Activated CD4-positive, alpha-beta T cell treated with anti-CD3 and anti-CD28 coated beads, Interleukin-2, Interleukin-4, amounts not matched to agents 100 ng/mL and 50 ng/mL, durations not matched to agents 16 hours and 8 hours (primary cell): ENCODE data around the gene KLHDC4.
"Not testable (repeated sequence)": the region's sequence is repeated elsewhere in the genome, so short reads cannot be mapped to it uniquely, and the experiment has no call there.

Experiments
- DNase-seq: peaks from one replicate; pipeline ENCODE4 v3.0.0-alpha.2; 2020; ENCODE audit warnings: low spot score

Gene KLHDC4

DNA sequence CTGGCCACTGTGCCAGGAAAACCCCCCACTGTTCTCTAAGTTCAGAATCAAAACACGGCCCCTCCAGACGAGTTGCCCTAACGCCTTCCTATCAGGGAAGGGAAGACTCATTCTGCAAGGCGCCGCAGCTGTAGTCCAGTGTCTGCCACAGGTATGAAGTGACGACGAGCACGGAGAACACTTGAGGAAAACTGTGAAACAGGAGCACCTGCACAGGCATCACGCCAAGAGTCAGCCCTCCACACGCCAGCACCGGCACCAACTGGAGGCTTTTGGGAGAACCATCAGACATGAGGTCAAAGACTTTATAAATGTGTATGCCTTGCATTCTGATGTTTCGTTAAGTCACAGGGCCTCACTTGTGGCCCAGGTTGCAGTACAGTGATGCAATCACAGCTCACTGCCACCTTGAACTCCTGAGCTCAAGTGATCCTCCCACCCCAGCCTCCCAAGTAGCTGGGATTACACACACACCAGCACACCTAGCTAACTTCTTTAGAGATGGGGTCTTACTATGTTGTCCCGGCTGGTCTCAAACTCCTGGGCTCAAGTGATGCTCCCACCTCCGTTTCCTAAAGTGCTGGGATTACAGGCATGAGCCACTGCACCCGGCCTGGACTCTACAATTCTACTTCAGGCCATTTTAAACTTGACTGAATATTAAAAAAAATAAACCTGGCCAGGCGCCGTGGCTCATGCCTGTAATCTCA is 22.9 kb downstream of the KLHDC4 start:
- DNase-seq, result no peak

DNA sequence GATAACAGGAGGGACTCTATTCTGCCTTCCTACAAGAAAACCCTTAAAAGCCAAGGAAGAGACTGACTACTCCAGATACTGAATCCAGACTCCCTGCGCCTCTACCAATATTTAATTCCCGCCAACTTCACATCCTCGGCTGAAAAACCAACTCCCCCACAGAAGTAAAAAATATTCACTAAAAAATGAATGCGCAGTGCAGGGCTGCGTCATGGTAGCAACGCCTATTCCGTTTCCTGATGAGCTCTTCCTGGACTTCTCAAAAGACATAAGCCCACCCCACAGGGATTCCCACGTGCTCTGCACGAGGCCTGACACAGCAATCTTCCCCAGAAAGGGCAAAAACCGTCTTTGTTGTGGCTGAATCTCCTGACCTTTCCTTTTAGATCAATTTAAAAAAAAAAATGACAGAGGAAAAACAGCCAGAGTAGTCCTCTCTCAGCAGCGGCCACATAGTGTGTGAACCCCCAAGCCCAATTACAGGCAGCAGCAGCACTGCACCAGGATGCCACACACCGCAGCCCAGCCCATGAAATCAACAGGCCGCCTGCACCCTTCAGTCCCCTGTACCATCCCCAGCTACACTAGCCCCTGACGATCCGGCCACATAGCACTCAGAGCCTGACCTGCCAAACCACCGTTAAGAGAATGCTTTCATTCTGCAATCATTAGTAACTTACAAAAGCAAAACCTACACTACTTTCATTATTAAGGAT is 23.9 kb downstream of the KLHDC4 start:
- DNase-seq, result no peak

DNA sequence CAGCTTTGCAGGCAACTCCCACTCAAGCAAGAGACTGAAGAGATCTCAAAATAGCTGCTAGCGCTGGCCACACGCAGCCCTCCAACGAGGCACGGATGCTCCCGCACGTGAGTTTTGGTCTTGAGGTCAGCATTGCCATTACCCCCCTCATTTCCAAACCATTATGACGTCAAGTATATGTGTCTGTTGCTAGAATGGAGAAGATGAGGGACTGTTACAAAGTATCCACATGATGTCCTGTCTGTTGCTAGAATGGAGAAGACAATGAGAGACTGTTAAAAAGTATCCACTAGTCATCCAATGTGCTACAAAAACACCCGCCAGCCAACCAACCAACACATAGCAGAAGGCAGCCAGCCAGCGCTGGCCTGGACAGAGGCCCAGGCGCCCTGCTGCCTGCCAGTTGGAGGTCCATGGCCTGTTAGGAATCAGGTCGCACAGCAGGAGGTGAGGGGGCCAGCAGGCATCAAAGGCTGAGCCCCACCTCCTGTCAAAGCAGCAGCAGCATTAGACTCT is 24.8 kb downstream of the KLHDC4 start:
- no peak for DNase-seq

DNA sequence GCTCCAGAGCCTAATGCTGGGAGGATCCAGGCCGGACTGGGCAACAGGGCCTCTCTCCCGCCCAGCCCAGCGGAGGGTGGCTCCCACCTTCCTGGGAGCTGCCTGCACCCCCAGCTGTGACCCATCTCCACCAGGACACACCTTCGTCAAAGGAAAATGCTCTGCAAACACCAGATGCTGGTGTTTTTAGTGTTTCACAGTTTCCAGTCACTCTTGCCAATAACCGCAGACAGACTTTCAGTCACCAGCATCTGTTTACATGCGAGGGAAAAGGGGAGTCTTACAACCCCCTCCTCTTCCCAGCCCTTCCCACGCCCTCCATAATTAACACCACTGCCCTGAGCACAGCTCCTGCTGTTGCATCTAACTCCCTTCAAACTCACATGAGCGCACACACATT is 25.3 kb downstream of the KLHDC4 start:
- no peak for DNase-seq

DNA sequence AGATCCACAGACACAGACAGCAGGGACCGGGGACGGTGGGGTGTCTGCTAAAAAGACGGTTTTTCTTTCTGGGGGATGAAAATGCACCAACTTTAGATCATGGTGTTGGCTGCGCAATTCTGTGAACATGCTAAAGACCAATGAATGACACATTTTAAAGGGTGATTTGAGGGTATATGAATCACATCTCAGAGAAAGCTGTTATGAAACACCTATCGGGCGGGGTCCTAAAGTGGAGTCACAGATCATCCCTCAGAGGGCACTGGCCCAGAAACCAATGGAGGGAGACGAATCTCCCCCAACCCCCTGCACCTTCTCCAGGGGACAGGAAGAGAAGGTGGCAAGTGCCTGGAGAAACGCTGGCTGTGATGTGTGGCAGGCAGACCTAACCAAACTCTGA is 26.0 kb downstream of the KLHDC4 start:
- no peak for DNase-seq

DNA sequence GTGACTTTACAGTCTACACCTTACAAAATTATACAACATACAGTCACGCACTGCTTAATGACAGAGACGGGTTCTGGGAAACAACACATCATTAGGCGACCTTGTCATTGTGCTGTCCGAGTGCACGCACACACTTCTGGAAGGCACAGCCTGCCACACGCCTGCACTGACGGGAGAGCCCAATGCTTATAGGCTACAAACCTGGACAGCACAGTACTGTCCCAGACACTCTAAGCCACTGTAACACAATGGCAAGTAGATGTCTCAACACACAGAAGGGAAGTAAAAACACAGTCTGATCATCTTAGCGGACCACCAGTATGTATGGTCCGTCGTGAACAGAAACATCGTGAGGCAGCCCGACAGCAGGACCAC is 29.8 kb downstream of the KLHDC4 start:
- no peak for DNase-seq

DNA sequence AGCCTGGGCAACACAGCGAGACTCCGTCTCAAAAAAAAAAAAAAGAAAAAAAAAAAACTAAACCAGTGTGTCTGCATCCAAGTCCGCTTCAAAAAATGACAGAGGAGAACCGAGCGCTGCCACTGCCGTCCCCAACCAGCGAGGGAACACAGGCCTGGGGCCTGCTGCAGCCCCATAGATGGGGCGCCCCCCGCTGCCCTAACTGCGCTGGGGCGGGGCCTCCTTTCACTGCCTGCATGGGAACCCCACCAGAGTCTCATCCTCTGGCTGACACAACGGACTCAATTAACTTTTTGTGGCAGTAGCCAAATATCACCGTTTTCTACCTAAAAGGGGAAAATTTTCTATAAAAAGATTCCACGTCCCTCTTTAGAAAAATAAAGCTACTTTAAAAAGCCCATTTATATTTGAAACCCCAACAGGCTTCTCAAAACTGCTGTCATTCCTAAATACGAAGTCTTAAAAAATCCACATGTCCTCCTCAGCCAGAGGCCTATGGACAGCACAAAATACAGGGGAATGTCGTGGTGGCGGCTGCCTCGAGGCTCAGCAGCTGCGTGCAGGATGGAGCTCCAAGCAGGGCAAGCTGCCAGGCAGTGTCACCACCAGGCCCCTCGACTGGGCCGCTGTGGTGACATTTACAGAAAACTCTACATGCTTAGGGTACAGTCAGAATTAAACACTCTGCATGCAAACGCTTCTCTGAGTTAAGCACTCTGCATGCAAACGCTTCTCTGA is 30.3 kb downstream of the KLHDC4 start:
- DNase-seq, result no peak

DNA sequence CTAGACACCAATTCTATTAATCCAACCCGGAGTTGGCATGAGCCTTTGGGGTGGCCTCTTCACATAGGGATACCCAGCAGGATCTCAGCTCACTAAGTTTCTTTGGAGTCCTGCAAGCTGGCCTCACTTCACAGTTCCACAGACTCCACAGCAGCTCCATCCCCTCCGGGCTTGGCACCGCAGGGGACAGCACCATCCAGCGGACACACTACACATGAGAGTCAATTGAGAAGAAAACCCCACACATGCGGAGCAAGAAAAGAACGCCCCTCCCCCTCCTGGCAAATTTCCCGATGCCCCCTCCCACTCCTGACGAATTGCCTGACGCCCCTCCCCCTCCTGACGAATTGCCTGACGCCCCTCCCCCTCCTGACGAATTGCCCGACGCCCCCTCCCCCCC is 31.1 kb downstream of the KLHDC4 start:
- no peak for DNase-seq

DNA sequence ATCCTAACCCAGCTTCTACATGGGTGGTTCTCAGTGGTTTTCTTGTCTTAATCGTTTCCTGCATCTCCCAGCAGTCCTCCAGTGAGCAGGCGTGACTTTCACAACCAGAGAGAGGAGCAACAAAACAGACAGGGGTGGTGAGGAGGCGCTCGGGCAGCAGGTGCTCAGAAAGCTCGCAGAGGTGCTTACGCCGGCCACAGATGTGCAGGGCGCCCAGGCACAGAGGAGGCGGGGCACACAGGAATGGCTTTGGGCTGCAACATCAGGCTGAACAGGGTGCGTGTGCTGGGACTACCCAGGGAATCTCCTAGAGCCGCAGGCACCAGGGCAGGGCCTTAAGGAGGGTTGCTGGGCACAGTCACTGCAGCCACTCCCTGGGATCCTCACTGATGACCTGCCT is 32.6 kb downstream of the KLHDC4 start:
- DNase-seq, result no peak

DNA sequence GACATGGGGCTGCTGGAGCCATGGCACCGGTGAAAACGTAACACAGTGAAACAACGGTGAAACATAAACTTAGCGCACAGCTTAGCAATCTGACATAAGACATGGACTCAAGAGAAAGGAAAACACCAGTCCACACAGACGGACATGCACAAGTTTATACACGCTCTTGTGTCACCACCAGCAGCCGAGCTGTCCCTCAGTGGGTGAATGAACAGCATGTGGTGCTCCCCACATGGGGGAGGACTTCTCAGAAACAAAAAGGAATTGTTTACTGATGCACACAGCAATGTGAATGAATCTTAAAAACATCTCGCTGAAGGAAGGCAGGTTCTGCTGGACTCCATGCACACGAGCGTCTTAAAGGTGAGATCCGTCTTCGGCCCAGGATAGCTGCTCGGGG is 34.2 kb downstream of the KLHDC4 start:
- DNase-seq, result no peak

DNA sequence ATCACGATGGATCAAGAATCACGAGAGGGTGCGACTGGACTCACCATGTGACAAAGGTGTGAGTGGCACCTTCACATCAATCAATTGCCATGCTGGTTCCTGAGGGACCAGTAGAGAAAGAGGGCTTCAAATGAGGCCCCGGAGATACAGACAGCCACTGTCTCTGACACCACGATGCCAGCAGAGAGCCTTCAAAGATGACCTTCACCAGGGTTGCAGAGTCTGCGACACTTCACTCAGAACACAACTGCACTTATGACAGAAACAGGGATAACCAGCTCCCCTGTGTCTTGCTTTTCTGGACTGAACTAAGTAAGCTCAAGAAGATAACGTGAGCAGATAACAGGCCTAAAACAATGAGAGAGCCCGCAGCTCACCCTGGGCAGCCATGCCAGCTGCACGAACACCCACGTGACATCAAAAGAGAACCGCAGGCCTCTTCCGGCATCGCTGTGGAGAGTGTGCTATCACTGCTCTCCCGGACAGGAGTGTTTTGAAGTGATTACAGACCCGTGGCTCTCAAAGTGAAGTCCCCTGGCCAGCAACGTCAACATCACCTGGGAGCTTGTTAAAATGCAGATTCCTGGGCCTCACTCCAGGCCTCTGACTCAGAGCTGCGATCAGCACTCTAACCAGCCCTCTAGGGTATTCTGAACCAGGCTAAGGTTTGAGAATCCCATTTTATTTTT is 36.4 kb downstream of the KLHDC4 start:
- no peak for DNase-seq

DNA sequence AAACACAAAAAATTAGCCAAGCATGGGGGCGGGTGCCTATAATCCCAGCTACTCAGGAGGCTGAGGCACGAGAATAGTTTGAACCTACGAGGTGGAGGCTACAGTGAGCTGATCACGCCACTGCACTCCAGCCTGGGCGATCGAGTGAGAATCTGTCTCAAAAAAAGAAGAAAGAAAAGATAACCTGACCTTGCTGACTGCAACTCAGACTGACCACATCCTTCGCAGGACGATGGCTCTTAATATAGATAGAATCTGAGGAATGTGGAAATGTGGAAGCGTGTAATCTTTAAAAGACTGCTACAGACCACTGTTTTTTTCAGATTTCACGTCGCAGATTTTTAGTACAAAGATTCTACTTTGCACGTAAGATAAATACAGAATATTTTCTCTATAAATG is 37.8 kb downstream of the KLHDC4 start:
- no peak for DNase-seq

DNA sequence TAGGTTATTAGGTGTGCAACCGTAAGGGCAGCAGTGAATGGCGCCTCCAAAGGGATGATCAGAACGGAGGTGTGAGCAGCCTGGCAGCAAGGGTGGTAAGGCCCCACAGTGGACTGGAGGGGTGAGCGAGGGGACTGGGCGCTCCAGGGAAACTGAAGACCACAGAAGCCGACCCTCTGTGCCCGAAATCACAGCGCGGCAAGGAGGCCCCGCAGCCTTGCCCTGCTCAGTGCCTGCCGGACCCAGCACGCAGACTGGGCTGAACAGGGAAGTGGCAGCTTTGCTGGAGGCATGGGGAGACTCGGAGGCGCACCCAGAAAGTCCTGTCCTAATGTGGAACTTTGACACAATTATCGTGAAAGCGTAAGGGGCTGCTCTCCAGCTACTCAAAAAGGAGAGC is 38.4 kb downstream of the KLHDC4 start:
- no peak for DNase-seq

DNA sequence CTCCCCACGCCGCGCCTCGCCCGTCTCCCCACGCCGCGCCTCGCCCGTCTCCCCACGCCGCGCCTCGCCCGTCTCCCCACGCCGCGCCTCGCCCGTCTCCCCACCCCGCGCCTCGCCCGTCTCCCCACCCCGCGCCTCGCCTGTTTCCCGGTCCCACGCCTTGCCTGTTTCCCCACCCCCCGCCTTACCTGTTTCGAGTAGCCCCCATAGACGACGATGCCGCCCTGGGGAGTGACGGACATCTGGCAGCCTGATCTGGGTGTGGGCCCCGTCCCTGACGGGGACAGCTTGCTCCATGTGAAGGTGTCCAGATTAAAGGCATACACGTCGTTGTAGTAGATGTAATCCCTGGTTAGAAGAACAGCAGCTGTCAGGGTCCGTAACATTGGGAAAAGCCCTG is 39.2 kb downstream of the KLHDC4 start:
- DNase-seq, result not testable (repeated sequence)

DNA sequence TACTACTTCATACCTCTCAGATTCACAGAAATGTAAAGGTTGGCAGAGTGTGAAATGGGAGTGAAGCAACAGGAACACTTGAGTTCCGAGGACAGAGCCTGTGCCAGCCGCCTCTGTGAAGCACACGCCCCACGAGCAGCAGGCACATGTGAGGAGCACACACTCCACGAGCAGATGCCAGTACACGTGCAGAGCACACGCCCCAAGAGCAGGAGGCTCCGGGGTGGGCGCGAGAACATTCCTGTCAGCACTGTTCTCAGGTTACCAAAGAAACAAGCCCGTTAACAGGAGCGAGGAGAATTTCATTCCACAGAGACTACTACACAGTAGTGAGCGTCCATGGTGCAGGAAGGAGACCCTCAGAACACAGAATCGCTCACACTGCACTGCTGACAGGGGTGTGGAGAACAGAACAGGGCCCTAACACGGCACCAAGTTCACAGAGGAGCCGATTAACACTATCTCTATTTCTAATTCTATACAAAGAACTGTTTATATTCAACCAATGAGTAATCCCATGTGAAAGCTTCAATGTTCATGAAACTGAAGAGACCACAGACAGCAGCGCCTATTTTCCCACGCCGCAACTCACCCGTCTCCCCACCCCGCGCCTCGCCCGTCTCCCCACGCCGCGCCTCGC is 40.1 kb downstream of the KLHDC4 start:
- DNase-seq, result no peak

DNA sequence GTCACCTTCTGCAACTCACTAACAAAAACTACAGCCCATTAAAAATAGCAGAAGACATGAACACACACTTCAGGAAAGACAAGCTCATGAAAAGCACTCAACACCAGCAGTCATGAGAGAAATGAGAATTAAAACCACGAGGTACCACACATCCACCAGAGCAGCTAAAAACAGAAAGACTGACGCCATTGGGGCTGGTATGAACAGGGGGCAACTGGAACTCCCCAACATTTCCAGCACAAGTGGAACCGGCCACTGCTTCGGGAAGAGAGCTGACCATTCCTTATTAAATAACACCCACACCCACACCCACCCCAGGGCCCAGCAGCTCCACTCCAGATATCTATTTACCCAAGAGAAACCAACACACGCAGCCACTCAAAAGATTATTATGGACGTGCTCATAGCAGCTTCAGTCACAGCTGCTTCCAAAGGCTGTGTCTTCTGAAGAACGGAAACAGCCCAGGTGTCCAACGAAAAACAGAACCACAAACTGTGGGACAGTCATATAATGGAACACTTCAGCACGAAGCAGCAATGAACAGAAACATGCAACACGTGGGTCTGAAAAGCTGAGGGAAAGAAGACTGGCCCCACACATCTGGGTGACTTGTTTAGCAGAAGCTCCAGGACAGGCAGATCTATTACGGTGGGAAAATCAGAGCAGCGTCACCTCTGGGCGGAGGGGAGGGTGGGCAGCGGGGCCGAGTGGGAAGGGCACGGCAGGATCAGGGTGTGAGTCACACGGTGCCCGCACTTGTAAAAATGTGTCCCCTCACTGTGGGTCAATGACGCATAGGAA is 41.1 kb downstream of the KLHDC4 start:
- no peak for DNase-seq

DNA sequence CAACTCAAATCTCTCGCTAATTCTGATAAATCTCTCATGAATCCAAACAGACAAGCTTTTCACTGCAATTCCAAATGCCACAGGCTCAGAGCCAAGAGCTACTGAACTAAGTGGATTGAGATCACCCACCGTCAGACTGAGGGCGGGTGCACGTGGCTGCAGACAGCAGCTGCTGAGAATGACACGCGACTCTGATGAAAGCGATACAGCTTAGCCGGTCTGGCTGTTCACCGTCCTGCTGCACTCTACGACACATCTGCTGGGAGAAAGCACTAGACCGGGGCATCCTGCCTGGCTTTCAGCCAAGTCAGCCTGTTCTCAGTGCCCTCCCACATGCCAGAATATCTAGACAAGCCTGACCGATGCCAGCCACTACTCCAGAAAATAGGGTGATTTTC is 42.6 kb downstream of the KLHDC4 start:
- DNase-seq, result no peak

DNA sequence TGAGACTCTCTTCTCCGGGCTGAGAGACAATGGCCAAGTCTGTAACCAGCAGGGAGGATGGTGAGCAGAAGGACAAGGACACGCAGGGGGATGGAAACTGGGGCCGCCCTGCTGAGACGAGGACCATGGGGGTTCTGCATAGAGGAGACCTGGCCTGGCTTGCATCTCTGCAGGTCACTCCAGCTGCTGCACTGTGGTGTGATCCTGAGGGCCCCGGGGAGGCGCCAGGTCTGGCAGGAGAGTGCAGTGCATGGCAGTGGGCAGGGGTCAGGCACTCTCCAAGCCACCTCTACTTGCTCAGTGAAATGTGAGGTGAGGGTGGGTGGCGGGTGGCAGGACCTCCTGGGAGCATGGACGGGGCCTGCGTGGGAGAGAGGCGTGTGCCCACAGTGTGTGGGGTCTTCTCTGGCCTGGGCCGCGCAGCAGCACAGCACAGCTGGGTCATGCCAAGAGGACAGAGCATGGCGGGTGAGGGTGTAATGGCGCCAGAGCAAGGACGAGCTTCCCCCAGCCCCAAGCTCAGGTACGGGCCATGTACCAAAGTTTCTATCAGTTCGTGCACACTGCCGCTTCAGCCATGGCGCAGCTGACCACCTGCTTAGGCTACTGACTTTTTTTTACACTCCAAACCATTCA is 43.1 kb downstream of the KLHDC4 start:
- DNase-seq, result no peak

DNA sequence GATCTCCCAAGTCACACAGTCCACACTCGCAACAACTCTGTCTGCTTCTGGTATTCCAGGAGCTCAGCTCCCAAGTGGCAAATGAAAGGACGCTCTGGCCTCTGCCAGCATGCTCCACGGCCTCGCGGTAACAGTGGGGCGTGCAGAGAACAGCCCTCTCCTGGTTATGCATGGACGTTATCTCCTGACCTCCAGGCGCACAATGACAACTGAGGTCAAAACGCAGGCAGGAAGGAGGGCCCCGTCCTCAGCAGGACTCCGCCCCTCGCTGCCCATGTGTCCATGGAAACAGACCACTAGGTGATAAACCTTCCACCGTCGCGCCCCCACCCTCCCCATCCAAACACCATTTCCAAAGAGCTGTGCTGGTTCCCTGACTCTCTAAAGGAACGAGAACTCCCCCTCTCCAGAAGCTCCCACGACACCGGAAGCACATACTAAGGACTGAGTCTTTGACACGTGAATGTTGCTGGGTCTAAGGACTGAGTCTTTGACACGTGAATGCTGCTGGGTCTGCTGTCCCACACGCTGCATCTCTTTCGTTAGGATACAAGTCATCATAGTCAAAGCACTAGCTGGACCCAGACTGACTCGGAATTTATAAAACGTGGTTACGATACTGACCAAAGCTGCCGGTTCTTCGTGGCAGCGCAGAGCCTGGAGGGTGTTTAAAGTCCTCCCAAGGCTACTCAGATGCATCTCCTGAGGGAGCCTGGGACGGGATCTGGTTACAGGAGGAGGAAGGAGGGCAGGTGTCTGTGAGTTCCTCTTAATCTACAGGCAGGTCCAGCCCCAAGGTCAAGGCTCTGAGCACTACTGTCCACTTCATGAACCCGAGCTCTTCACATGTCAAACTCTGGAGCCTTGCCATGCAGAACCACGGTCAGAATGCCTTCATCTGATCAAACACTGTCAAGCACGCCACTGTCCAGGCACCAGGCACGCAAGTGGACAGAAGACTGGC is 43.9 kb downstream of the KLHDC4 start:
- DNase-seq, result no peak
